Chondrocyte (in vitro differentiated cells): ENCODE results near the gene DUSP16. TPM values are rescaled to one million over a fixed set of nuclear protein-coding genes. Genes with fewer than 3 reads are reported as not detected.

Source experiments
- DNase-seq: peaks from one replicate; pipeline ENCODE4 v3.0.0; 2021; ENCODE audit warnings: mixed read lengths, low spot score
- H3K27ac Mint-ChIP-seq: one replicate; pipeline ENCODE4 v1.8.0; 2021; ENCODE audit warnings: mild to moderate bottlenecking, moderate library complexity, mixed read lengths; ENCODE audit not compliant: unreplicated experiment
- H3K27me3 Mint-ChIP-seq: 2 replicates; pipeline ENCODE4 v1.8.0; 2021; ENCODE audit warnings: low read depth, mixed read lengths
- H3K36me3 Mint-ChIP-seq: 2 replicates; pipeline ENCODE4 v1.8.0; 2021; ENCODE audit warnings: low read depth, mixed read lengths
- H3K4me1 Mint-ChIP-seq: 2 replicates; pipeline ENCODE4 v1.8.0; 2021; ENCODE audit warnings: low read depth, mild to moderate bottlenecking, mixed read lengths
- H3K4me3 Mint-ChIP-seq: one replicate; pipeline ENCODE4 v1.8.0; 2021; ENCODE audit warnings: mild to moderate bottlenecking, moderate library complexity, mixed read lengths; ENCODE audit not compliant: unreplicated experiment
- H3K9me3 Mint-ChIP-seq: 2 replicates; pipeline ENCODE4 v1.8.0; 2021; ENCODE audit warnings: low read depth, mixed read lengths
- CTCF ChIP-seq: fragments of 200-600 bp; sonication (generic); IDR thresholded peaks from 2 replicates; pipeline ENCODE4 v1.5.0; 2021; ENCODE audit warnings: antibody characterized with exemption, mild to moderate bottlenecking, moderate library complexity
- total RNA-seq: library from RNA; stranded (reverse); gene quantifications from 3 replicates; pipeline ENCODE4 v1.2.1, GENCODE V29; 2021

Gene DUSP16
- total RNA-seq, 1 donor from 2014 or later: 13.7 TPM

GRCh38 chr12:12454315-12454714 is 108.3 kb downstream of the DUSP16 start:
- H3K36me3 Mint-ChIP-seq: peaks cover 1% of the 10 kb centered on the region
- TF ChIP-seq CTCF: no peak
- H3K4me1 Mint-ChIP-seq: peaks cover 13% of the 10 kb centered on the region
- no peak for DNase-seq
- no peaks in the 10 kb centered on the region for H3K27me3 Mint-ChIP-seq
- no peaks in the 10 kb centered on the region for H3K9me3 Mint-ChIP-seq
- no peak overlapping the region for H3K4me3 Mint-ChIP-seq
- no peak overlapping the region for H3K27ac Mint-ChIP-seq

- no peak for TF ChIP-seq CTCF
- H3K4me1 Mint-ChIP-seq: peaks cover 14% of the 10 kb centered on the region
- peaks cover 1% of the 10 kb centered on the region for H3K36me3 Mint-ChIP-seq
- H3K27ac Mint-ChIP-seq: no peak overlapping the region
- DNase-seq: no peak
- H3K9me3 Mint-ChIP-seq: no peaks in the 10 kb centered on the region
- no peaks in the 10 kb centered on the region for H3K27me3 Mint-ChIP-seq
- H3K4me3 Mint-ChIP-seq: no peak overlapping the region
Observed at GRCh38 chr12:12453635-12454034, 109.0 kb downstream of the DUSP16 start.

- no peak overlapping the region for H3K27ac Mint-ChIP-seq
- H3K27me3 Mint-ChIP-seq: no peaks in the 10 kb centered on the region
- peaks cover 14% of the 10 kb centered on the region for H3K4me1 Mint-ChIP-seq
- no peaks in the 10 kb centered on the region for H3K9me3 Mint-ChIP-seq
- peaks cover 1% of the 10 kb centered on the region for H3K36me3 Mint-ChIP-seq
- H3K4me3 Mint-ChIP-seq: no peak overlapping the region
- no peak for DNase-seq
- TF ChIP-seq CTCF: no peak
Observed at GRCh38 chr12:12452326-12452902, 110.2 kb downstream of the DUSP16 start.

- H3K27ac Mint-ChIP-seq: no peak overlapping the region
- H3K36me3 Mint-ChIP-seq: peaks cover 1% of the 10 kb centered on the region
- no peak overlapping the region for H3K4me3 Mint-ChIP-seq
- no peaks in the 10 kb centered on the region for H3K9me3 Mint-ChIP-seq
- no peak for DNase-seq
- TF ChIP-seq CTCF: no peak
- H3K27me3 Mint-ChIP-seq: no peaks in the 10 kb centered on the region
- H3K4me1 Mint-ChIP-seq: peaks cover 11% of the 10 kb centered on the region
Observed at GRCh38 chr12:12451098-12451497, 111.6 kb downstream of the DUSP16 start.

GRCh38 chr12:12450043-12450471 is 112.6 kb downstream of the DUSP16 start:
- no peak for TF ChIP-seq CTCF
- peaks cover 11% of the 10 kb centered on the region for H3K4me1 Mint-ChIP-seq
- H3K27ac Mint-ChIP-seq: no peak overlapping the region
- DNase-seq: no peak
- H3K4me3 Mint-ChIP-seq: no peak overlapping the region
- peaks cover 1% of the 10 kb centered on the region for H3K36me3 Mint-ChIP-seq
- H3K9me3 Mint-ChIP-seq: no peaks in the 10 kb centered on the region
- H3K27me3 Mint-ChIP-seq: no peaks in the 10 kb centered on the region
